ENCODE measurements around the gene RECQL5.
"Not testable (repeated sequence)": the region's sequence is repeated elsewhere in the genome, so short reads cannot be mapped to it uniquely, and the experiment has no call there.

Gene RECQL5

GRCh38 chr17:75647921-75648320 is 19.0 kb downstream of the RECQL5 start:
- no peak for DNase-seq (ENCODE audit: low read depth, low spot score)

DNA sequence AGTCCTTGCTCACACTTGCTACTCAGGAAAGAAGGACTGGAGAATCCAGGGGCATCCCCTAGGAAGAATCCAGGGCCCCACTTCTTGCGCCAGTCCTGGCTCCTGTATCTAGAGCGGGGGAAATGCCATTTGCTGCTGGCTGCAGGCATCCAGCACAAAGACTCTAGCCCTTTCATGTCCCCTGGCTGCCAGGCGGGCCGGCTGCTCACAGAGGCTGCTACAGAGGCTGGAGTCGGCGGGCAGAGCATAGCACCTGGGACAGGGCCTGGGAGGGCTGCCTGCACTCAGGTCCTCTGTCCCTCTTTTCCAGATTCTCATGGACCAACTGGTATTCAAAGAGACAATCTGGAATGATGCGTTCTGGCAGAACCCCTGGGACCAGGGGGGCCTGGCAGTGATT is 19.9 kb downstream of the RECQL5 start:
- no peak for DNase-seq (ENCODE audit: low read depth, low spot score)

DNA sequence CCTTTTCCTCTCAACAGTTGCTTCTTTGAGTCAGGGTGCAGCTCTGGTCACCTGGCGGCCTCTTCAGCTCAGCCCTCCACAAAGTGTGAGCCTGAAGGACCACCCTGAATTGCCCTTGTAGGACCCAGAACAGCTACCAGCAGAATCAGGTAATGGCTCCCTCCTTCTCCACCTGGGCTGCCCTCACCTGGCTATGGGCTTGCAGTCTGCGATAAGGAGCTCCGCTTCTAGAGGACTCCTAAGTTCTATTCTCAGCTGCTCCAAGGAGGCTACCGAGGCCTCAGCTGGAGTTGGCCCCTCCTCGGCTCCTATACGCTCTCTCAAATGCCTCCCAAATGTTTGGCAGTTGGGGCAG is 20.3 kb downstream of the RECQL5 start:
- DNase-seq (ENCODE audit: low read depth, low spot score): no peak

GRCh38 chr17:75645889-75646637 is 20.9 kb downstream of the RECQL5 start:
- DNase-seq (ENCODE audit: low read depth, low spot score): no peak

- DNase-seq (ENCODE audit: low read depth, low spot score): no peak
Measured at GRCh38 chr17:75645501-75645888, 21.5 kb downstream of the RECQL5 start.

- no peak for DNase-seq (ENCODE audit: low read depth, low spot score)
Measured at GRCh38 chr17:75643643-75644017, 23.3 kb downstream of the RECQL5 start.

DNA sequence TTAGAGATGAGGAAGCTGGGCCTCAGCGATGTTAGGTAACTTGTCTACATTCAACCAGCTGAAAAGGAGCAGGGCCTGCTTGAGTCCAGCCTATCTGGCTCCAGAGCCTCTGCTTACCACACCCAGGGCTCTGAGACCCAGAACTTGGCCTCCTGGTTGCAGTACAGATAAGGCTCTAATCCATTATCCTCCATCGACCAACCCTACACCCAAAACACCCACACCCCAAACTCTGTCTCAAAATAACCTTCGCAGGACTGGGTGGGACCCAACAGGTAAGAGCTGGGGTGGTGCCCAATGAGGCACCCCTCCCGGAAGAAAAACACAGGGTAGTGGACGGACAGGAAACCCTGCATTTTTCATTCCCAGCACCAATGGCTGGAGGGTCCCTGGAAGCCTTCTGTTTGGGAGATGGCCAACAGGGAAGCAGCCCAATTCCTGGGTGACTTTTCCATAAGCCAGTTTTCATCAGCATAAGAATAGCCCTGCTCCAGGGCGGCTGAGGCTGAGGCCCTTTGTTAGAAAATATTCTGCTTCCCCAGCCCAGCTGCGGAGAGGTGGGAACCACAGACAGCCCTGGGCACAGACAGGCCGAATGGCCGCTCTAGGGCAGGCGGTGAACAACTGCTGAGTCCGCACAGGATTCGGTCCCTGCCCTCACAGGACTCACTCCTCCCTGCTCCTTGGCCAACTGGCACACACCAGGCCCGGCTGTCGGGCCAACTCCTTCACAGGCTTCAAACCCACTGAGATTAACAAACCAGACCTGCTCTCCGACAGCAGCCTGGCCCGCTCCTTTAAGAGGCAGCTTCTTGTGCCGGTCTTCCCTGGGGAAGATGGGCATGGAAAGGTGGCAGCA is 23.9 kb downstream of the RECQL5 start:
- DNase-seq (ENCODE audit: low read depth, low spot score): no peak

DNA sequence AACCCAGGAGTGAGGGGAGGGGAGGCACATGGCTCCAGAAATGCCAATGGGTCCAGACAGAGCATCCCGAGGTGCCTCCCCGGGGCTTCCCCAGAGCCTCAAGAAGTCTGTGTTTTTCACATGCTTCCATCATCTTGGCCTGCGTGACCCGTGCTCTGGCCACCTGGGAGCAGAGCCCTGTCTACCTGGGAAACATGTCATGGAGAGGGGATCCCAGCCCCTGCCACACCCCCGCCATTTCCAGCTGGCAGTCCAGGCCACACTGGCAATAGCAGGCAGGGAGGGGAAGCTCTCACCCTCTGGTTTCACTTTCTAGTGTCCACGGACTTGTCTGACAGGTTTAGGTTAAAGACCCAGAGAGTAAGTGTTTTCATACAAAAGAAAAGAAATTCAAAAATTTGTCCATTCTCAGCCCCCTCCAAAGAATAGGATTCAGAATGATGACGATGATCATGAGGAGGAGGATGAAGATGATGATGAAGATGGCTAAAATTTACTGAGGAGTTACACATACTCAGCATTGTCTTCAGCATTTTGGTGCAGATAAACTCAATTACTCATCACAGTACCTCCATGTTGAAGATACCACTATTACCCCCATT is 24.7 kb downstream of the RECQL5 start:
- no peak for DNase-seq (ENCODE audit: low read depth, low spot score)

- DNase-seq (ENCODE audit: low read depth, low spot score): no peak
Measured at GRCh38 chr17:75641343-75641742, 25.6 kb downstream of the RECQL5 start.

DNA sequence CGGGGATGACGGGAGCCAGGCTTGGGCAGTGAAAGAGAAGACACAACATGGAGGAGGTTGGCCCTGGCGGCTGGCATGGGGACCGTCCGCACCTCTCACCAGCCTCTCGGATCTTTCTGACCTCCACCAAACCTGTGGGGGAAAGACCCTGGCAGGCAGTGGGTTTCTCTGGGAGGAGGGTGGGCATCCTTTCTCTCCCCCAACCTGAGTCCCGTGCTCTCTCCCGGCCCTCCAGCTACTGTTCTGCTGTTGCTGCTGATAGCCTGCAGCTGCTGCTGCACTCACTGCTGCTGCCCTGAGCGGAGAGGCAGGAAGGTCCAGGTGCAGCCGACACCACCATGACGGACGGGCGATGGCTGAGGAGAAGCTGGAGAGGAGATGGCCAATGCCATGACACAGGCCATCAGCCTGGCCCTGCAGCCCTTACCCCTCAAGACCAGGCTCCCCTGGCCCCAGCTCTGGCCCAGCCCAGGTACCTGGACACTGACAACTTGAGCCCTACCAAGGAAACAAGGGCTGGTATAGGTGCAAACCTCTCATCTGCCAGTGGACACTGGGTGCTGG is 26.3 kb downstream of the RECQL5 start:
- DNase-seq (ENCODE audit: low read depth, low spot score): no peak

GRCh38 chr17:75639771-75640555 is 27.0 kb downstream of the RECQL5 start:
- DNase-seq (ENCODE audit: low read depth, low spot score): no peak

- DNase-seq (ENCODE audit: low read depth, low spot score): no peak
Measured at GRCh38 chr17:75639327-75639726, 27.6 kb downstream of the RECQL5 start.

GRCh38 chr17:75638893-75639292 is 28.1 kb downstream of the RECQL5 start:
- no peak for DNase-seq (ENCODE audit: low read depth, low spot score)

DNA sequence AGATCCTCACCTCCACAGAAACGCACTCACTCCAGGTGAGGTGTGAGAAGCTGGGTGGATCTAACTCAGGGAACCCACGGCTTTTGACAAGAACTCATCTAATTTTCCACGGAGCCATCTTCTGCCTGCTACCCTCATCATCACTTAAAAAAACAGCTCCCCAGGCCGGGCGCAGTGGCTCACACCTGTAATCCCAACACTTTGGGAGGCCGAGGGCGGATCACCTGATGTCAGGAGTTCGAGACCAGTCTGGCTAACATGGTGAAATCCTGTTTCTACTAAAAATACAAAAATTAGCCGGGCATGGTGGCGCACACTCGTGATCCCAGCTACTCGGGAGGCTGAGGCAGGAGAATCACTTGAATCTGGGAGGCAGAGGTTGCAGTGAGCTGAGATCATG is 28.9 kb downstream of the RECQL5 start:
- DNase-seq (ENCODE audit: low read depth, low spot score): not testable (repeated sequence)

DNA sequence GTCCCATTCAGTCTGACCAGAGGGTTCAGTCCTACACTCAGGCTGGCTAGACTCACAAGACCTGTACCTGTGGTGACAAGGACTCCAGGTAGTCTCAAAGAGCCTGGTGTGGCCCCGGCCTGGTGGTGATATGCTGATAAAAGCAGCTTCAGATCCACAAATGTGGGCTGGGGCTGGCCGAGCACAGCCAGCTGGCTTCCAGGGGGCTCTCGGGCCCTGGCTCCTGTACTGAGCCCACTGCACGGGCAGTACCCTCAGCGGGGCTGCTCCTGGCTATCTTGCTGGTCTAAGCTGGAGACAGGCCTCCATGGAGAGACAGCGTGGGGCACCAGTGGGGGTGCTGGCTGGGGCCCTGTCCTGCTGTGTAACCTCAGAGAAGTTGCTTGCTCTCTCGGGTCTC is 29.4 kb downstream of the RECQL5 start:
- no peak for DNase-seq (ENCODE audit: low read depth, low spot score)

- DNase-seq (ENCODE audit: low read depth, low spot score): no peak
Measured at GRCh38 chr17:75637143-75637538, 29.8 kb downstream of the RECQL5 start.

DNA sequence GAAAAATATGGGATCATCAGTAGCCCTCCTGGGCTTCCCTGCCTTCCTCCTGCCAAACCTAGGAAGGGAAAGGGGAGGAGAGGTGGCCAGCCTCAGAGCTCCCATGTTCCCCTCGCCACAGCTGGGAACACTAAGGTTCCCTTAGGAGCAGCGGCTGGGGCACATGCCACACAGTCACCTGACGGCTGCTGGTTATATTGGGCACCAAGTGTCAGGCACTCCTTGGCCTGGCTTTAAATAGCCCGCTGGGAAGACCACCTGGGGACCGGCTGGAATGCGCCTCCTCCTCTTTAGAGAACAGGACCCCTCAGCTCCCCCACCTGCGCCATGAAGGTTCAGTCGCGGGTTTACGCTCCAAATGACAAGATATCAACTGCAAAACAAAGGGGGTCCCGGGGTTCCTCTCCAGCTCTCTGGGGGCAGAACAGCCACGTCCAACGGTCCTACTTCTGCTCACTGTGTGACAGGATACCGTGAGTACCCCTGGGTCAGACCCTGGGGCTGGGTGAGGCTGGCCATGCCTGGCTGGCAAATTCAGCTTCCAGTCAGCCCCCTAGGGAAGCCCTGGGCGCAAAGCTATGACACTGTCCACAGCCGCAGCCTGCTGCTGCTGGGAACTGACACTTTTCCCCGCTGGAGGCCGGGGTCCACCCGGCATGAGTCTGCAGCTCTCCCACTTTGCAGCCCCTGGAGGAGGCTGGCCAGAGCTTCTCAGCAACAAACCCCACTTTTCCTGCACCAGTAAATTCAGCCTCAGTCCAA is 30.4 kb downstream of the RECQL5 start:
- no peak for DNase-seq (ENCODE audit: low read depth, low spot score)

GRCh38 chr17:75635610-75636202 is 31.2 kb downstream of the RECQL5 start:
- no peak for DNase-seq (ENCODE audit: low read depth, low spot score)

DNA sequence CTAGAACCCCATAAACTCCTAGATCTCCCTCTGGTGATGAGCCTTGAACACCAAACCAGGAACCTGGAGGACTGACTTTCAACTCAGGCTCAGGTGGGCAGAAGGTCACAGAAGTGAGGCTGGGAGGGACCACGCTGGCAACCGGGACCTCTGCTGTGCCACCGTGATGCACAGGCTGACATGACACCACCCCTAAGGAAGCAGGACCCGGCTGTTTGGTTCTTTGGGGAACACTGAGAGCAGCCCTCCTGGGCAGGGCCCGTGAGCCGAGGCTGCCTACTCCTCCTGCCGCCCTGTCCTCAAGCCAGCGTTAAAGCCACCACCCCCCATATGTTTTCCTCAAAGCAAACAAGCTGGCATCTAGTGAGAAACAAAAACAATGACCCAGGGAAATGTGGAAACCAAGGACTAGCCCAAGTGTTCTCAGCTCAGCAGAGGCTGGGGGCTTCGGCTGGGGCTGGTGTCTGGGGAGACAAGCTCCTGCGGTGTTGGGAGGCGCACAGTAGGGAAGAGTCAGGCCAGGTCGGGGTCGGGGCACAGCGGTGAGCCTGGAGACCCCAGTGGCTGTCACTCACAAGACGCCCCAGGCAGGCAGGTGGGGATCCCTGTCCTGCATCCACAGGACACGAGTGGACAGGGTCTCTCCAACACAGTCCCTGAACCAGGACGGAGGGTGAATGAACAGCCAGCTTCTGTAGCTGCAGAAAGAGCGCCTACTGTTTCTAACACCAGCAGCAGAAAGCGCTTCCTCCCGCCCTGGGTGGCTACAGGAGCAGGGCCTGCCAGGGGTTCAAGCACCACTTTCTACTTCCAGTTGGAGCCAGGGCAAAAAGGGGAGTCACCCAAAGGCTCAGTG is 32.0 kb downstream of the RECQL5 start:
- DNase-seq (ENCODE audit: low read depth, low spot score): no peak

DNA sequence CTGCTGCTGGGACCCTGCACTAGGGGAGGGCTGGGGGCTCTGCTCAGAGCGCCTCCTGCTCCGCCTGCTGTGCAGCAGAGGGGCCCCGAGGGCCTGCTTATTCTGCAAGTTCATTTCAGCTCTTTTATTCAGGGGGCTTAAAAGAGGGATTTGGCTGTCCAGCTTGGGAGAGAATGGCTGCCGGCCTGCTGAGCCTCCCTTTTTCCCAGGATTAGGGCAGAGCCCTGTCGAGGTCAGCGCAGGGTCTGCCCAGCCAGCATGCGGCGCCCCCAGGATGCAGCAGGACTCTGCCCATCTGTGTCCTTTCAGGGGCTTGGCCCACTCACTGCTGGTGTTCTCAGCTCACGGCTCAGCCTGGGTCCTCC is 32.6 kb downstream of the RECQL5 start:
- DNase-seq (ENCODE audit: low read depth, low spot score): no peak
